Urinary bladder (tissue), 4 donors: ENCODE results near the gene SLC19A1. TPM values are rescaled to one million over a fixed set of nuclear protein-coding genes. Genes with fewer than 3 reads are reported as not detected.

Source experiments
- DNase-seq: peaks from one replicate; pipeline ENCODE4 v3.0.0-alpha.2; 2015; ENCODE audit errors: extremely low spot score
- H3K27ac ChIP-seq: one replicate; pipeline ENCODE4 v1.5.1; 2013; ENCODE audit warnings: low read depth, mild to moderate bottlenecking, moderate library complexity
- H3K36me3 ChIP-seq: one replicate; pipeline ENCODE4 v1.6.1; 2013; ENCODE audit warnings: mild to moderate bottlenecking, moderate library complexity; ENCODE audit not compliant: insufficient read depth
- H3K4me1 ChIP-seq: one replicate; pipeline ENCODE4 v1.6.1; 2013; ENCODE audit warnings: mild to moderate bottlenecking, moderate library complexity; ENCODE audit not compliant: insufficient read depth
- H3K4me3 ChIP-seq: one replicate; pipeline ENCODE4 v1.5.1; 2013; ENCODE audit warnings: low read depth, low read length
- WGBS: extraction: QIAGEN DNeasy Blood & Tissue Kit; methylation state at CpG from one replicate; pipeline ENCODE4 v1.1.7; 2013; 5-methylcytosine and 5-hydroxymethylcytosine counted together
- polyA plus RNA-seq: library from polyadenylated mRNA; stranded (reverse); fragments of 200-250 nt; gene quantifications from one replicate; pipeline ENCODE4 v1.2.3, GENCODE V29; 2013
- small RNA-seq: library from RNA; depleted of rRNA; stranded (forward); fragments of <200 nt; gene quantifications from one replicate; pipeline ENCODE3, GENCODE V24; 2014
- total RNA-seq: library from RNA; depleted of rRNA; stranded (reverse); fragments of >200 nt; gene quantifications from one replicate; pipeline ENCODE4 v1.2.3, GENCODE V29; 2014
- donor health status: healthy with polysubstance abuse.
- donor health status: healthy.

SLC19A1 gene
- total and polyA plus RNA-seq, 2 donors = 4.2 to 7.5 TPM

DNA sequence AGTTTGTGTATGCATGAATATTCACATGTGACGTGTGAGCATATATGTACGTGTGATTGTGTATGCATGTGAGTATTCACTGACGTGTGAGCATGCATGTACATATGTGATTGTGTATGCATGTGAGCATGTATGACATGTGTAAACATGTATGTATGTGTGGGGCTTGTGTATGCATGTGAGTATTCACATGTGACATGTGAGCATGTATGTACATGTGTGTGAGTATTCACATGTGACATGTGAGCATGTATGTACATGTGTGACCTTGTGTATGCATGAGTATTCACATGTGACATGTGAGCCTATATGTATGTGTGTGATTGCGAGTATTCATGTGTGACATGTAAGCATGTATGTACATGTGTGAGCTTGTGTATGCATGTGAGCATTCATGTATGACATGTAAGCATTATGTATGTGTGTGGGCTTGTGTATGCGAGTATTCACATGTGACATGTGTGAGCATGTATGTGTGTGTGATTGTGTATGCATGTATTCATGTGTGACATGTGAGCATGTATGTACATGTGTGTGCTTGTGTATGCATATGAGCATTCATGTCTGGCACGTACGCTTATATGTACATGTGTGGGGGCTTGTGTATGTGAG lies 89.4 kb downstream of the SLC19A1 start:
- DNase-seq = no peak
- 97% methylated on average over 7 of the region's 7 CpGs for WGBS
- no peak overlapping the region for H3K4me3 ChIP-seq
- no peaks in the 10 kb centered on the region for H3K36me3 ChIP-seq
- H3K27ac ChIP-seq = no peak overlapping the region
- H3K4me1 ChIP-seq = no peaks in the 10 kb centered on the region

DNA sequence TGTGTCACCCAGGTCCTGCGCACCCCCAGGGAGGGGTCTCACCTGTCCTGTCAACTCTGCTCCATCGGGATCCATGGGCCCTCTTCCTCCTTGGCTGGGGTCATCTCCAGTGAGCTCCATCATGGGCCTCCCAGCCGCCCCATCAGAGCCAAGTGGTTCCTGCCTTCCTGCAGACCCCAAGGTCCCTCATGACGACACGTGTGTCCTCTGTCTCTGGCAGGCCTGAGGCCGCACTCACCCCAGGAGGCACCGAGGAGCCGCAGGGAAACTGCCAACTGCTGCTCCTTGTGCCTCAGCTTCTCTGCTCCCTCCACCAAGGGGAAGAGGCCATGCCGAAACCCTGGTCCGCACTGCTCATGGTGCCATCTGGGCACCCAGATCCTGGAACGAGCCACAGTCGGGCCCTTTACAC lies 90.5 kb downstream of the SLC19A1 start:
- no peak for DNase-seq
- H3K36me3 ChIP-seq = no peaks in the 10 kb centered on the region
- no peak overlapping the region for H3K4me3 ChIP-seq
- no peak overlapping the region for H3K27ac ChIP-seq
- WGBS = 92% methylated on average over 12 of the region's 12 CpGs
- no peaks in the 10 kb centered on the region for H3K4me1 ChIP-seq

DNA sequence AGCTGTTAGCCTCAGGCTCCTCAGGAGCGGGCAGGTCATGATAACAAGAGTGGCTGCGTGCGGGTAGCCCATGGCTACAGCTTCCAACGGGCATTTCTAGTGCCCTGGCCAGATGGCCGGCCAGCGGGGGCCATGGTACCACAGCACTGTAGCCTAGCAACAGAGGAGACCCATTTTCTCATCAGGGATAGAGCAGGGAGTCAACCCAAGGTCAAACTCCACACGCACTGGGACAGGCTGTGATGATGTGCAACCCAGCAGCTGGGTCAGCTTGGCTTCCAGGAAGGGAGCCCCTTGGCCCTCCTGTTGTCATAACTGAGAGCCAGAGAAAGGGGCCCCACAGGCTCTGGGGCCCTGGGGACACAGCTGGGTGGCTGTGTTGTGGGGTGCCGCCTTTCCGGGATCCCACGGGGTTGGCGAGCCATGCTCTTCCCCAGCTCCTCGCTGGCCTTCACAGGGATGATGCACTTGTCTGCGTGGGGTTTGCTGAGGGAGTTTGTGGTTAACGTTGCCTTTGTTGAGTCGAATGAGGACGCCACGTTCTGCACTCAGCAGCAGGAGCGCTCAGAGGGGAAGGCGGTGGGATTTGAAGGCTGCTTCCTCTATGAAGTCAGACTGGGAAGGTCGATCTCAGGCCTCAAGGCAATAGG lies 91.0 kb downstream of the SLC19A1 start:
- Histone ChIP-seq H3K27ac (no peak overlapping the region), H3K36me3 (no peaks in the 10 kb centered on the region), H3K4me3 (no peak overlapping the region), H3K4me1 (no peaks in the 10 kb centered on the region)
- no peak for DNase-seq
- WGBS = 90% methylated on average over 20 of the region's 20 CpGs

DNA sequence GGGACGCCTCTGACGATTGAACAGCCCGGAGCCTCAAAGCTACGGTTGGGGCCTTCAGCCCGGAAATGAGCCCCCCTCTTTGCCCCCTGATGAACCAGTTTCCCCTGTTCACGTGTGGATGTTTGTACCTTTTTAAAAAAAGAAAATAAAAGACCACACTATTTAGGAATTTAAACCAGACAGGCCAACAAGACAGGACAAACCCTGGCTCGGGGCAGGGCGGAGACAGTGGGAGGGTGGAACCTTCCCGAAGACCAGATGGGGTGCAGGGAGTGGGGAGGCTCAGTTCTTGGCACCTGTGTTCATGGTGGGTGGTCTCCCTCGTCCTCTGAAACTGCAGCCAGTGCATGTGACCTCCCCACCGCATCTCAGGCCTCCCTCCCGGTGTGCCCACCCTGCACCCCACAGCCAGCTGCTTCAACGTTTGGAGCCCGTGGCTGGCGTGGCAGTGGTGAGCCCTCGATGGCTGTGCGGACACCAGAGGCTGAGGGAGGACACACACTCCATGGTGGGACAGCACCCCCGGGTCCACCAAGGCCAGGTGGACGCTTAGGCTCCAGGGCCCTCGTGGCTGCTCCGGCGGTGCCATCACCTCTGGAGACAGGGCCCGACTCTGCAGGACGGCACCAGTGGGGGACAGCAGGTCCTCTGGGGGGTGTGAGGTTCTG lies 91.7 kb downstream of the SLC19A1 start:
- 89% methylated on average over 24 of the region's 24 CpGs for WGBS
- H3K4me1 ChIP-seq = no peaks in the 10 kb centered on the region
- DNase-seq = peak; percentile 40
- H3K27ac ChIP-seq = no peak overlapping the region
- no peak overlapping the region for H3K4me3 ChIP-seq
- no peaks in the 10 kb centered on the region for H3K36me3 ChIP-seq

DNA sequence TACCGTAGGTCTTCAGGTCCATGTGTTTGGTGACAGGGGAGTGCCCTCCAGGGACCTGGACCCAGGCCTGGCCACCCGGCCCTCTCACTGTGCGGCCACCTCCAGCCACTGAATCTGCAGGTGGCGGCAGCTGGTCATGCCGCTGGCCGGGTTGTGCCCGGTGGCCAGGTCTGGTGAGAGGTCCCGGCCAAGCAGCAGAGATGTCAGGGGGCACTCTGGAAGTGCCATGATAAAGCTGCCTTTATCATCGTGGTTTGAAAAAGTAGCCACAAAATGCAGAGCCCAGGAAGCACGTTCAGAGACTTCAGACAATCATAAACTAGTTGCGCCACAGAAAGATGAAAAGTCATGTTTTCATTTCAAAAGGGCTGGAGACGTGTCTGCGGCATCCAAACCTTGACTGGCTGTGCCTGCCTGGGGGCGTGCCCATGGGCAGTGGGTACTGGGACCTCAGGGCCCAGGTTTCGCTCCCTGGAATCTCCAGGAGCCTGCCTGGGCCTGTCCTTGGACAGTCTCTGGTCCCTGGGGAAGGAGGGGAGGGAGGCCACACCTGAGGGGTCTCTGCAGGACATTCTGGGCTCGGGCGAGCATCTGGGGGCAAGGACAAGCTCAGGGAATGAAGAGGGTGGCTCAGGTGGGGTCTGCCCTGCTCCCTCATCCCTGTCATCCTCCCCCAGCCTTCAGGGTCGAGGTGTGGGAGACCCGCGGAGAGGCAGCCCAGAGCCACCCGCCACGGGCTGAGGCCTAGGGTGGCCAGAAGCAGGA lies 92.4 kb downstream of the SLC19A1 start:
- H3K36me3 ChIP-seq = no peaks in the 10 kb centered on the region
- 89% methylated on average over 22 of the region's 22 CpGs for WGBS
- DNase-seq = no peak
- H3K27ac ChIP-seq = no peak overlapping the region
- no peak overlapping the region for H3K4me3 ChIP-seq
- no peaks in the 10 kb centered on the region for H3K4me1 ChIP-seq

DNA sequence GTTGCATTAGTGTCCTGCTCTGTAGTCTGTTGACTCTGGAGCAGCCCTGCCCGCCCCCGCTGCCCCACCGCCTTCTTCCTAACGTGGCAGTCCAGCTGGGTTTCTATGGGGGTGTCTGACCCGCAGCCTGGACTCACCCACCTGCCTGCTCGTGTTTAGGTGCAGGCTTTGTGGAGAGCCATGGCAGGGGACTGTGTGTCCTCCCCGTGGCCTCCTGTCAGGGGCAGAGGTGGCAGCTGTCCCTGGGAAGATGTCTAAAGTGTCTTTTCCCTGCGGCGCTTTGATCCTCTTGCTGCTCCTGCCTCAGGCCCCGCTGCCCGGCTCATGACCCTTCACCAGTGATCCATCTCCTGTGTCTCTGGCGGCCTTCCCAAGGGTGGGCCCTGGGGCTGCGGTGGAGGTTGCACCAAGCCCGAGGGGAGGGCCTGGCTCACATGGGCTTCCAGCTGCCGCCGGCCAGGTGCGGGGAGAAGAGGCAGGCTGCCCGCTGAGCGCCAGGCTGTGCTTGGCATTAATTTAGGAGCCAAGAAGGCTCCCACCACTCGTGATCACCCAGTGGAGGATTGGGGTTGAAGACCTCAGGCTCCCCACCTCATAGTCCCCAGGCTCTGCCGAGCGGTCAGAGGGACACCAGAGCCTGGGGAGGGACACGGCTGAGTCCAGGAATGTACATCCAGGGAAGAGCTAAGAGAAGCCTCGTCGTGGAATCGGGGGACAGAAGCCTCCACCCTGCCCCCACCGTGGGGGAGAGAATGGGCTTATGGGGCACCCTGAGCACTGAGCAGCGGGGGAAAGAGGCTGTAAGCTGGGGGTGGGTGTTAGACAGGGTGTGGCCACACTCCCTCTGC lies 93.2 kb downstream of the SLC19A1 start:
- DNase-seq = no peak
- WGBS = 82% methylated on average over 28 of the region's 28 CpGs
- H3K4me3 ChIP-seq = no peak overlapping the region
- H3K27ac ChIP-seq = no peak overlapping the region
- H3K36me3 ChIP-seq = no peaks in the 10 kb centered on the region
- H3K4me1 ChIP-seq = no peaks in the 10 kb centered on the region

DNA sequence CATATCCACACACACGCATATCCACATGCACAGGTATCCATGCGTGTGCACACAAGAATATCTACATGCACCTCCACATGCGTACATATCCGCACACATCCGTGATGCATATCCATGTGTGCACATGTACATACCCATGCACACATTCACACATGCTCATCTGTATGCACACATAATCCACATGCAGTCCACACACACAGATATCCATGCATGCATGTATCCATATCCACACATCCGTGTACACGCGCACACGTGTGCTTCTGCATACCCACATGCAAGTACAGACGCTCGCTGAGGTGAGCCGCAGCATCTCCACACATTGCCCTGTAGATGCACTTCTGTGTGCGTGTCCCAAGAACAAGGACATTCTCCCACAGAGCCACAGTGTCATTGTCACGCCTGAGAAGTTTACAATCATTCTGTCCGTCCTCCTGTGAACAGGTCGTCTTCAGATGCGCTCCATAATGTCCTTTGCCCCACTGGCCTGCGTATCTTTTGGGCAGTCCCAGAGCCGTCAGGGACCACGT lies 93.9 kb downstream of the SLC19A1 start:
- WGBS = 88% methylated on average over 20 of the region's 20 CpGs
- Histone ChIP-seq H3K4me1 (no peaks in the 10 kb centered on the region), H3K36me3 (no peaks in the 10 kb centered on the region), H3K4me3 (no peak overlapping the region), H3K27ac (no peak overlapping the region)
- no peak for DNase-seq

Small RNA genes lying within 50 kb of the gene (small RNA-seq; reads per million reads assigned to genes)
- not detected for gene MIR6815

Other genes with a start within 250 kb of the SLC19A1 start
- 60.7 TPM for gene COL18A1, start 137.3 kb downstream of the SLC19A1 start, total RNA-seq
- 111 TPM for gene COL18A1, start 137.3 kb downstream of the SLC19A1 start, polyA plus RNA-seq
- gene PCBP3, start 101.3 kb upstream of the SLC19A1 start, total RNA-seq = 4.3 TPM
- 4.6 TPM for gene PCBP3, start 101.3 kb upstream of the SLC19A1 start, polyA plus RNA-seq